ENCODE measurements around the gene DNM3. TPM values are rescaled to one million over a fixed set of nuclear protein-coding genes. Genes with fewer than 3 reads are reported as not detected.

The DNM3 gene
- total RNA-seq, 1 donor from 2014 or later = 1.1 TPM

DNA sequence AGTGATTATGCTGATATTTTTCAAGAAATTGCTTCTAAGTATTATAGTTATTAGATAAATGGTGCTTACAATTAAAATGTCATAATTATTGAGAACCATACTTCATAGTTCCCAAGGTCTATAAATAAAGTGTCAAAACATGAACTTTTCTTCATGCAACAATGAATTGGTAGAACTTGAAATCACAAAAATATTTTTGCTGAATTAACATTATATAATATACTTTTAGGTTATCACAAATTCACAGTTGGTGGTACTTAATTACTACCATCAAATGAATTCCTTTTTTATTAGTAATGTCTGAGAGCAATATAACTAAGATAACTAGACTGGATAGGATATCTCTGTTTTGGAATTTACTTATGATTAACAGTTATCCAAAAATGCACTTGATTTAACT is 4.7 kb downstream of the DNM3 start:
- no peak for TF ChIP-seq EZH2phosphoT487 (IDR thresholded peaks at IDR 0.05)
- TF ChIP-seq, protein P1, sequence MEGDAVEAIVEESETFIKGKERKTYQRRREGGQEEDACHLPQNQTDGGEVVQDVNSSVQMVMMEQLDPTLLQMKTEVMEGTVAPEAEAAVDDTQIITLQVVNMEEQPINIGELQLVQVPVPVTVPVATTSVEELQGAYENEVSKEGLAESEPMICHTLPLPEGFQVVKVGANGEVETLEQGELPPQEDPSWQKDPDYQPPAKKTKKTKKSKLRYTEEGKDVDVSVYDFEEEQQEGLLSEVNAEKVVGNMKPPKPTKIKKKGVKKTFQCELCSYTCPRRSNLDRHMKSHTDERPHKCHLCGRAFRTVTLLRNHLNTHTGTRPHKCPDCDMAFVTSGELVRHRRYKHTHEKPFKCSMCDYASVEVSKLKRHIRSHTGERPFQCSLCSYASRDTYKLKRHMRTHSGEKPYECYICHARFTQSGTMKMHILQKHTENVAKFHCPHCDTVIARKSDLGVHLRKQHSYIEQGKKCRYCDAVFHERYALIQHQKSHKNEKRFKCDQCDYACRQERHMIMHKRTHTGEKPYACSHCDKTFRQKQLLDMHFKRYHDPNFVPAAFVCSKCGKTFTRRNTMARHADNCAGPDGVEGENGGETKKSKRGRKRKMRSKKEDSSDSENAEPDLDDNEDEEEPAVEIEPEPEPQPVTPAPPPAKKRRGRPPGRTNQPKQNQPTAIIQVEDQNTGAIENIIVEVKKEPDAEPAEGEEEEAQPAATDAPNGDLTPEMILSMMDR (IDR thresholded peaks at IDR 0.05) = no peak
- no peak for TF ChIP-seq EZH2 (IDR thresholded peaks at IDR 0.05)

DNA sequence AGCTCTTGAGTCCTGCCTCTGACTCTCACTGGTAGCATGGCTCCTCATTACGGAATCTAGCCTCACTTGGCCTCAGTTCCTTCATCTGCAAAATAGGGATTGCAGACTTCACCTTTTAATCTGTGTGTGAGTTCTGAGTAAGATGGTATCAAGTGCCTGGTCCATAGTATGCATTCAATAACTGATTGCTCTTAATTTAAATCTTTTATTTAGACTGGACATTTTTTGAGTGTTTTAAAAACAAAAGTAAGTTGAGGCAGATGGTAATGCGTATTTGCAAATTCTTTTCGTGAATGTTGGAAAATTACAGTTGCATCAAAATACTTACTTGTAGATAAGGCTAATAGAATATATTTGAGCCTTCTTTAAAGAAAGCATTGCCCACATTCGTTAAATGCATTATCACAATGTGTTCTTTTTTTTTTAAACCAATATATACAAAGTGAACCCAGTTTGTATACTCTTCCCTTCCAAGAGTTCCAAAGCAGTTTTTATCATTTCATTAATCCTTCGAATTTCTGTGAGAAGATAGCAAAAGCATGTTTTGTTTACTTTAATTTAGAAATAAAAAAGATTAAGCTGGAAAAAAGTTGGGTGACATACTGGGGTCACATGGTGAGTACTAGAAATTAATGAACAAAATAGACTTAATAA is 8.1 kb downstream of the DNM3 start:
- TF ChIP-seq, protein P1 (IDR thresholded peaks at IDR 0.05) = no peak
- TF ChIP-seq EZH2phosphoT487 (IDR thresholded peaks at IDR 0.05) (no peak), EZH2 (IDR thresholded peaks at IDR 0.05) (no peak)
- H2AFZ ChIP-seq (replicated peaks) = no peak overlapping the region
- no peaks in the 10 kb centered on the region for H3K27me3 ChIP-seq
- H3K4me2 ChIP-seq = no peak overlapping the region
- Mint-ChIP-seq H3K27ac (no peak overlapping the region), H3K9me3 (no peaks in the 10 kb centered on the region), H3K4me1 (peaks cover 3% of the 10 kb centered on the region), H3K27me3 (ENCODE audit: insufficient read depth, low read depth) (no peaks in the 10 kb centered on the region), H3K36me3 (no peaks in the 10 kb centered on the region), H3K4me3 (no peak overlapping the region)
- H3K27ac ChIP-seq = no peak overlapping the region
- H3F3A ChIP-seq (ENCODE audit: low read depth) = no peaks in the 10 kb centered on the region
- no peaks in the 10 kb centered on the region for H3K79me2 ChIP-seq (ENCODE audit: low read depth)
- H3K4me3 ChIP-seq = no peak overlapping the region
- no peak for DNase-seq (ENCODE audit: low spot score)
- no peaks in the 10 kb centered on the region for H3K9me3 ChIP-seq (ENCODE audit: low read depth)
- no peaks in the 10 kb centered on the region for H4K20me1 ChIP-seq (ENCODE audit: low read depth)
- H3K4me1 ChIP-seq = no peaks in the 10 kb centered on the region
- H3K36me3 ChIP-seq = no peaks in the 10 kb centered on the region
- no peak overlapping the region for H3K9ac ChIP-seq

More for the DNA sequence above, 4.7 kb downstream of the DNM3 start:
- Mint-ChIP-seq H3K9me3 (no peaks in the 10 kb centered on the region), H3K4me3 (no peak overlapping the region), H3K27me3 (ENCODE audit: insufficient read depth, low read depth) (peaks cover 4% of the 10 kb centered on the region), H3K36me3 (no peaks in the 10 kb centered on the region), H3K27ac (no peak overlapping the region), H3K4me1 (peaks cover 11% of the 10 kb centered on the region)
- no peaks in the 10 kb centered on the region for H4K20me1 ChIP-seq (ENCODE audit: low read depth)
- H3K4me1 ChIP-seq = no peaks in the 10 kb centered on the region
- no peaks in the 10 kb centered on the region for H3K36me3 ChIP-seq
- DNase-seq (ENCODE audit: low spot score) = no peak
- no peak overlapping the region for H3K9ac ChIP-seq
- no peak overlapping the region for H3K27ac ChIP-seq
- no peaks in the 10 kb centered on the region for H3K9me3 ChIP-seq (ENCODE audit: low read depth)
- no peak overlapping the region for H2AFZ ChIP-seq (replicated peaks)
- H3K4me3 ChIP-seq = no peak overlapping the region
- H3K79me2 ChIP-seq (ENCODE audit: low read depth) = no peaks in the 10 kb centered on the region
- H3F3A ChIP-seq (ENCODE audit: low read depth) = peaks cover 6% of the 10 kb centered on the region
- H3K27me3 ChIP-seq = peaks cover 24% of the 10 kb centered on the region
- H3K4me2 ChIP-seq = no peak overlapping the region

DNA sequence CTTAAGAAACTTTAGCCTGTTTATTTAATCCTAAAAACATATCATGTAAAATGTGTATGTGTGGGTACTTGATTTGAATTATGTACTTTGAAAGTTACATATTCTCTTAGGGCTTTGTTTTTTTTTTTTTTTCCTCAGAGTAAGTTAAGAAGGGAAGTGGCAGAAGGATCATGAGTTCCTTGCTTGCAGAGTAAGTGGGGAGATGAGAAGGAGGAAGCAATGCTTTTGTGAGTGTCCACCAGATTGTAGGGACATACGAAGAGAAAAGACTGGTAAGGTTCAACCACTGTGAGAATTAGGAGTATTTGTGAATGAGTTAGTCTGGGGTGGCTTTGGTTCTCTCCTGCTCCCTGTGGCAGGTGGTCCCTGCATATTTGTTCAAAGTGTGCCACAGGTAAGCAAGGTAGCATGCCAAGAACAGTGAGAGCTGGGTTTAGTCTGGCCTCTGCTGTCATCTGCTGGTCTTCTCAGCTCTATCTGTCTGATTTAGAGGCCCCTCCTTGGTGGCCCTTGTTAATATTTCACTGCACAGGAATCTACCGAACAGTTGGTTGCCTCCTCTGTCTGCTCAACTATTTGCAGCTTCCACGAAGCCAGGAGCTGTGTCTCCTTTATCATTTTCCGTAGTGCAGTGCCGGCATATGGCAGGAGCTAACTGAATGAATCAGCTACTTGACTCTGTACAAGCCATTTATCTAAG is 9.5 kb downstream of the DNM3 start:
- H3K79me2 ChIP-seq (ENCODE audit: low read depth) = no peaks in the 10 kb centered on the region
- H3K27ac ChIP-seq = no peak overlapping the region
- no peak for DNase-seq (ENCODE audit: low spot score)
- H3K4me3 Mint-ChIP-seq = no peak overlapping the region
- no peaks in the 10 kb centered on the region for H3K9me3 ChIP-seq (ENCODE audit: low read depth)
- no peaks in the 10 kb centered on the region for H4K20me1 ChIP-seq (ENCODE audit: low read depth)
- H3K4me1 ChIP-seq = no peaks in the 10 kb centered on the region
- H3K27ac Mint-ChIP-seq = no peak overlapping the region
- H3K4me1 Mint-ChIP-seq = peaks cover 3% of the 10 kb centered on the region
- no peaks in the 10 kb centered on the region for H3K27me3 ChIP-seq
- H3K4me3 ChIP-seq = no peak overlapping the region
- H3K27me3 Mint-ChIP-seq (ENCODE audit: insufficient read depth, low read depth) = no peaks in the 10 kb centered on the region
- no peaks in the 10 kb centered on the region for H3F3A ChIP-seq (ENCODE audit: low read depth)
- no peak overlapping the region for H3K9ac ChIP-seq
- H3K36me3 ChIP-seq = no peaks in the 10 kb centered on the region
- no peaks in the 10 kb centered on the region for H3K9me3 Mint-ChIP-seq
- TF ChIP-seq, protein P1 (IDR thresholded peaks at IDR 0.05) = no peak
- TF ChIP-seq EZH2 (IDR thresholded peaks at IDR 0.05) (no peak), EZH2phosphoT487 (IDR thresholded peaks at IDR 0.05) (no peak)
- H2AFZ ChIP-seq (replicated peaks) = no peak overlapping the region
- H3K36me3 Mint-ChIP-seq = no peaks in the 10 kb centered on the region
- H3K4me2 ChIP-seq = no peak overlapping the region

Data from neural progenitor cell (in vitro differentiated cells).